ENCODE measurements around the gene THNSL1.

The THNSL1 gene

DNA sequence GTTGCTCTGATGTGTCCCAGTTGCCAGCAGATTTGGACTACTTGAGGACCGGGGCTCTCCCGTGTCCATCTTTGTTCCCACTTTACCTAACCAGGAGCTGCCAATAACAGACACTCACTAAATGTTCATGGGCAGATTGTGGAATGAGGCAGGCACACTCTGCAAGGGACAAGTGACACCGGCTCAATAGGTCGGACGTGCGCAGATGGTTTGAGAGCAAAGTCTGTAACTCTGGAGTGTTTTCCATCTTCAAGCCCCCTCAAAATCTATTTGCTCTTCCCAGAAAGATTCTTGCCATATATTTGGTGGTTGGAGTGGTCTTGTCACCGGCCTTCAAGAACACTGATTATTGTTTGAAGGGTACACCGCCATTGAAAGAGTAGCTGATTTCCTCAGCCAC, 47.2 kb downstream of the THNSL1 start:
- H3K27ac ChIP-seq, result no peak overlapping the region
- H3K4me3 ChIP-seq, result no peak overlapping the region
- TF ChIP-seq, protein P1, sequence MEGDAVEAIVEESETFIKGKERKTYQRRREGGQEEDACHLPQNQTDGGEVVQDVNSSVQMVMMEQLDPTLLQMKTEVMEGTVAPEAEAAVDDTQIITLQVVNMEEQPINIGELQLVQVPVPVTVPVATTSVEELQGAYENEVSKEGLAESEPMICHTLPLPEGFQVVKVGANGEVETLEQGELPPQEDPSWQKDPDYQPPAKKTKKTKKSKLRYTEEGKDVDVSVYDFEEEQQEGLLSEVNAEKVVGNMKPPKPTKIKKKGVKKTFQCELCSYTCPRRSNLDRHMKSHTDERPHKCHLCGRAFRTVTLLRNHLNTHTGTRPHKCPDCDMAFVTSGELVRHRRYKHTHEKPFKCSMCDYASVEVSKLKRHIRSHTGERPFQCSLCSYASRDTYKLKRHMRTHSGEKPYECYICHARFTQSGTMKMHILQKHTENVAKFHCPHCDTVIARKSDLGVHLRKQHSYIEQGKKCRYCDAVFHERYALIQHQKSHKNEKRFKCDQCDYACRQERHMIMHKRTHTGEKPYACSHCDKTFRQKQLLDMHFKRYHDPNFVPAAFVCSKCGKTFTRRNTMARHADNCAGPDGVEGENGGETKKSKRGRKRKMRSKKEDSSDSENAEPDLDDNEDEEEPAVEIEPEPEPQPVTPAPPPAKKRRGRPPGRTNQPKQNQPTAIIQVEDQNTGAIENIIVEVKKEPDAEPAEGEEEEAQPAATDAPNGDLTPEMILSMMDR (IDR thresholded peaks at IDR 0.05), result no peak
- no peak for DNase-seq (ENCODE audit: low spot score)

DNA sequence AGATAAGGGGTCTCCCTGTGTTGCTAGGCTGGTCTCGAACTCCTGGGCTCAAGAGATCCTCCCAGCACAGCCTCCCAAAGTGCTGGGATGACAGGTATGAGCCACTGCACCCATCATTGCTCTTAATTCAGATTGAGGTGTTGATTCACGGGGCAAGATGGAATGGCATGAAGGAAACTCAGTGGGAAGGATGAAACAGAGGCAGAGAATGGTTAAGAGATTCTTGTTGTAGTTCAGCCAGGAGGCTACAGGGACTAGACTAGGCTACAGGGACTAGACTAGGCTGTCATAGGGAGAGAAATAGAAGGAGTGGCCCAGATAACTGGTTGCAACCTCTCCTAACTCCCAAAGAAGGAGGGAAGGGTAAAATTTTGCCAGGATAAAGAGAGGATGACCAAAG, 48.0 kb downstream of the THNSL1 start:
- Histone ChIP-seq H3K27ac (no peak overlapping the region), H3K4me3 (no peak overlapping the region)
- no peak for DNase-seq (ENCODE audit: low spot score)
- TF ChIP-seq, protein P1 (IDR thresholded peaks at IDR 0.05), result no peak

DNA sequence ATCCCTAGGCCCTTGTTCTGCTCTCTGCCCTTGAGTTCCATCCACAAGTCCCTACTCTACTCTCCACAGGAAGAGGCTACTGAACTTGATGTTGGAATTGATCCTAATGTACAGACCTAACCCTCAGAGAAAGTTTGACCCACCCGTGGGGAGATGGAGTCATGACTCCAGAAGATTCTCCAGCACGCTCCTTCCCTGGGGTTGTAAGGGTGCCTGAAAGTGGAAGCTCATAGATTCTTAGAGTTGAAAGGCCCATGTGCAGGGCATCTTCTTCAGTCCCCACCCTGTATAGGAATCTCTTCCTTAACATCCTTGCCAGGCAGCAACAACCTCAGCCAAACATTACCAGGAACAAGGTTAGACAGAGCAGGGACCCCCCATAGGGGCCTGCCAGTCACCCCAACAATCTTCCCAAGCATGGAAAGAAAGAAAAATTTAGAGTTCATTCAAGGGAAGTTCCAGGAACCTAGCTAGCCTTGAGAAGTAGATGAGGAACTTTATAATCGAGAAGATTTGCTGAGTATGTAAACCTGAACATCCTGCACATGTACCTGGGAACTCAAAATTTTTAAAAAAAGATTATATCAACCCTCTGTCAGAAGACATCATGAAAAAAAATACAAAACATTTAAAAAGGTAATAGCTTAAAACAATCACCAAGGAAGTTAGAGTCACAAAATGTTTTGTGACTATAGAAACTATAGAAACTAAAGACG, 49.5 kb downstream of the THNSL1 start:
- Histone ChIP-seq H3K27ac (no peak overlapping the region), H3K4me3 (no peak overlapping the region)

DNA sequence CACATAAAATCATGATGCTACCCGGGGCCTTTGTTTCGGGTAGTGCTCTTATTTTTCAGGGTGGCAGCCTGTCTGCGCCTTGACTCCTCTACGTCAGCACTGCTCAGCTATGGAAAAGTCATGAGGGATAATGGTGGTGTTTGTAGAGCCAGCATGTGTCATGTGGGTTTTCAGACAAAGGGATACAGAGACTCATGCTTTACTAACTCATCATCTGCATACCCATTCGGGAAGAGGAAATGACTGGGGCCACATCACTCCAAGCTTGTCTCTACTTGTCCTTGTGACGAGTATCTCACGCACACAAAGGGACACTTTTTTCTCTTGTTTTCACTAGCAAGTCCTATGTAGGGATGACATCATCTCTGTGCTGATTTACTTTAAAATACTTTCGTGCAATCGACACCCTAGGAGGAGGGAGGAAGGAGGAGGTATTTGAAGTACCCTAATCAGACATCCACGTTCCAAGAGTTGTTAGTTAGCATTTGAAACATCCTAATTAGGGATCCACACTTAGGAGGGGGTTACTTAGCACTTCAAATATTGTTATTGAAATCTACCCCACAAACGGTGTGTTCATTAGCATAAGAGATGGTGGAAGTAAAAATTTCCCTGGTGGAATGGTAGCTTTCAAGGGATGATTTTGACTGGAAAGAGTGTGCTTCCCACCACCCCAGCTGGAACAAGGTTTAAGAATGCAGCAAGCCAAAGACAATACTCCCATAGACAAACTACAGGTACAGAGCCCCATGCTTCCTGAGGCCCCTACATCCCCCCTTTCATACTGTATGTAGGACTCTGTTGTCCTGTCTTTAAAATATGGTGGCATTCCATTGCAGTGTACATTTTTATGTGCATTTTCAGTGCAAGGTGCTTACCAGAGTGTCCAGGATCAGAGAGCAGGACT, 52.0 kb downstream of the THNSL1 start:
- Histone ChIP-seq H3K27ac (no peak overlapping the region), H3K4me3 (no peak overlapping the region)
- TF ChIP-seq, protein P1 (IDR thresholded peaks at IDR 0.05), result no peak
- DNase-seq (ENCODE audit: low spot score), result no peak

More for the DNA sequence above, 49.5 kb downstream of the THNSL1 start:
- no peak for DNase-seq (ENCODE audit: low spot score)
- TF ChIP-seq, protein P1 (IDR thresholded peaks at IDR 0.05), result no peak

DNA sequence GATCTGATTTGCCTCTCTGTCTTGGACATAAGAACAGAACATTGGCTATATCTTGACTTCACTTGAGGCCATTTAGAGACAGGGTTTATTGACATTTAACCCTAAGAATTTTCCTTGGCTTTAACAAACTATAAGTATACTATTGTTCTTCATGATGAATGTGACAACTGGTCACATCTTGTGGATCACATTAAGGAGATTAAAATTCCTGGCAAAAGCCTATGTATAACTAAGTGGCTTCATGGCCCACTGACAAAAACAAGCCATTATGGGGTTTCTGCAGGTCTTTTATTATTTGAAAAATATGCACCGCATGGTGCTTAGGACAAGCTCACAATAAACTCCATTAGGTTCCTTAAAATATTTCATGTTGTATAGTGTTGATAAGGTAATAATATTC, 54.8 kb downstream of the THNSL1 start:
- no peak for DNase-seq (ENCODE audit: low spot score)
- Histone ChIP-seq H3K27ac (no peak overlapping the region), H3K4me3 (no peak overlapping the region)
- TF ChIP-seq, protein P1 (IDR thresholded peaks at IDR 0.05), result no peak

DNA sequence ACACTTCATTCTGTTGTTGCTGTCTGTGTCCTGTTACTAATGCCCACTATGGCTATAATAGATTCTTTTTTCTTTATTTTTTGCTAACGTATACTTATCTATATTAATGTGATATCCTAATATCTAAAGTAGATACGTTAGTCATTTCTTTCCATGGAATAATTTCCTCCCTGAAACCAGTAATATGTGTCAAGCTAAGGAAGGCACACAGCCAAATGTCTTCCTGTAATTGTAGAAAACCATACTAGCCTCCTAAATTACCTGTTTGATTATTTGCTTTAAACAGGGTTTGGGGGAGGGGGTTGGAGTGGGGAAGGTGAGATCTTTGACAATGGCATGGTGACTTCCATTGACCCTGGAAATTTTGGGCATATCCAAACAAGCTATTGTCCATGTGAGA, 56.4 kb downstream of the THNSL1 start:
- DNase-seq (ENCODE audit: low spot score), result no peak
- H3K4me3 ChIP-seq, result no peak overlapping the region
- H3K27ac ChIP-seq, result no peak overlapping the region
- TF ChIP-seq, protein P1 (IDR thresholded peaks at IDR 0.05), result no peak

Measured in coronary artery (tissue), 2 donors.